NCI-H128 (cell line): Measurements from ENCODE around the gene EEF2K.
A peak's percentile ranks its signal among the peaks of the same experiment; 100 is the strongest.
"Not testable (repeated sequence)": the region's sequence is repeated elsewhere in the genome, so short reads cannot be mapped to it uniquely, and the experiment has no call there.

Source experiments
- DNase-seq: peaks from one replicate; lab custom pipeline; 2025; ENCODE audit not compliant: unreplicated experiment; lab: John Stamatoyannopoulos, UW

EEF2K gene

DNA sequence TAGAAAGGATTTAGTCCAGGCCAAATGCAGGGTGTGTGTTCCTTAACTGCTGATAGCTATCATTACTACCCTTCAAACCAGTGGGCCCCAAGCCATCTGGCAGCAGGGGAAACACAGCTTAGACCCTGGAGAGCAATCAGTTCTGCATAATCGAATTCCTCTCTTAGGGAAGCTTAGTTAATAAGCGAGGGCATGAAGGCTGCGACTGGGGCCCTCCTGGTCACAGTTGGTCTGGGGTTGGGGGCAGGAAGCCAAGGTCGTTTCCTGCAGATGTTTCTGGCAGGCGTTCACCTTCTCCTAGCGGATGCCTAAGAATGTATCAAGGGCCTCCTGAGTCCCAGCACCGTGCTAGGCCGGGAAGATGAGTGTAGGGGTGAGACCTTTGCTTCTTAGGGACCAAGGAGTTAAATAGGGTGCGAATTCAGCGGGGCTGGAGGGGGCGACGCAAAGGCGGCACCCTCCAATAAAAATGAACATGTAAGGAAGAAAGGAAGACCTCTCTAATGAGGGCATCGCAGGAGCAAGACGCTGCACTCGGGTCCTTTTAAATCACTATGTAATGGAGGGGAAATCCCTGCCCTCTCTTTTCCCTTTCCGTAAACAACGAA, 16.5 kb upstream of the EEF2K start:
- no peak for DNase-seq

DNA sequence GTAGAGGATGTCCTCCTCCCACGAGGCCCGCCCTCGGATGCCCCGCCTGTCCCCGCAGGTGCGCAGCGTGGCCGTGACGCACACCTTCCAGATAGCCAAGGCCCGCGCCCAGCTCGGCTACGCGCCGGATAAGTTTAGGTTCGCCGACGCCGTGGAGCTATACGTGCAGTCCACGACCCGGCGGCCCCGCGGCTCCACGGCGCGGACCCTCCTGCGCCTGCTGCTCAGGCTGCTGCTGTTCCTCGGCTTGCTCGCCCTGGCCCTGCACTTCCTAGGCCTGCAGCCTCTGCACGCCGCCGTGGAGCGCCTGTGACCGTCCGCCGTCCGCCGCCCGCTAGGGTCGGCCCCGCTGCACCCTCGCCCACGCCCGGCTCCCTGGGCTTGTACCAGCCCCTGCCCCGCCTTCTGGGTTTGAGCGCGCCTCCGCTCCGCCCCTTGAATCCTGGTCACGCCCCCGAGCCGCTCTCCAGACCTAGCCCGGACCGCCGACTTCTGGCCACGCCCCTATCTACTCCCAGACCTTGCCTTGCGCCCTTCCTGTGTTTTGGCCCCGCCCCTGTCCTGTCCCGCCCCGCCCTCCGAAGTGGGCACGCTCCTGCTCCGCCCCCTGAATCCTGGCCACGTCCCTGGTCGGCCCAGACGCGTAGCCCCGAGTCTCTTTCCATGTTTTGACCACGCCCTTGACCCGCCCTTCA, 15.8 kb upstream of the EEF2K start:
- peak; percentile 82 for DNase-seq

DNA sequence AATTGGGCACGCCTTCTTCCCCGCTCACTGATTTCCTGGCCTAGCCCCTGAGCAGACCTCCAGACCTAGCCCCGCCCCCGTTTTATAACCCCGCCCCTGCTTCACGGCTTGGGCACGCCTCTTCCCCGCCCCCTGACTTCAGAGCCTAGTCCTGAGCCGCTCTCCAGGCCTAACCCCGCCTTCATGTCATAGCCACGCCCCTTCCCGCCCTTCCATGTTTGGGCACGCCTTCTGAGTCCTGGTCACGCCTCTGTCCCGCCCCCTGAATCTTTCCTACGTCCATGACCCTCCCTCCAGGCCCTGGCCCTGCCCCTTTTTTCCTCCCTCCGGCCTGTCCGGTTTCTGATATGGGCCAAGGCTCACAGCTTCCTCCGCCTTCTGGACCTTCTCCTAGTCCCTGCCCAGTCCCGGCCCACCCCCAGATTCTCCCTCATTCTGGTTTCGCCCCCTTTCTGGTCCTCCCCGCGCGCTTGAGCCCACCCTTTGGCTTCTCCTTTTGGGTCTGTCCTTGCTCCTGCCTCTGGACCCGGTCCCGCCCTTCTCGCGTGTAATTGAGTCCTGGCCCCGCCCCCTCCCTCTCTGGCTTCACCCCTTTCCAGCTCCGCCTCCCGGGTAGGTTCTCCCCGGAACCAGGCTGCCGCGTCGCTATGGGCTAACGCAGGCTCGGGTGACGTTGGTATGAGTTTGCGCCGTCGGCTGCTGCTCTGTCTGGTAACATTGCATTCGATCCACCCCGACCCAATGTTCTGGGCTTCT, 15.1 kb upstream of the EEF2K start:
- peak; percentile 60 for DNase-seq

DNA sequence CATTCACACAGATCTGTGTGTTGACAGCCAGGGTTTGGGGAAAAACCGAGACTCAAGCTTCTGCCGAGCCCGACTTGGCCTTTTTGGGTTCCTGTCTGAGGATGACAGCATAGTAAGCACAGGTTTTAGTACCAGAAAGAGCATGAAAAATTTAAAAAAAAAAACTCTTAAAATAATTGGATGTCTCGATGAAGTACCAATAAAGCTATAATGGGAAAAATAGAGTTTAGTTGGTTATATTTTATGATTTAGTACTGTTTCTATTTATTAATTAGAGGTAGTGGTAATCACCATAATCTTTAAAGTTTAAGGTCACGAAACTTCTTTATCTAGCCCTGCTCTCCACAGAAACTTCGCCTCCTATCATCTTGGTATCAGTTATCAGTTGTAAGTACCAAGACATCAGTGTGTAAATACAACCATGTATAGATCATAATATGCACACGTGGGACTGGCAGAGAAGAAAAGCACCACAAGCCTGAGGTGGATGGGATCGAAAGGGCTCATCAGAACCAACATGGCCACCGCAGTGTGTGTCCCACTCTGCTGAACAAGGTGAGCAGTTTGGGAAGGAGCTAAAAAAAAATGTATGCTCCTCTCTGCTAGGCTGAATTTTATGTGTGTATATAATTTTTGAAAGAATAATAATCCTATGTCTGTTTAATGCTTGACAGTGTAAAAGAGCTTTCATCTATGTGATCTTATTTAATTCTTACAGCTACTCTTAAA, 14.4 kb upstream of the EEF2K start:
- DNase-seq: no peak

DNA sequence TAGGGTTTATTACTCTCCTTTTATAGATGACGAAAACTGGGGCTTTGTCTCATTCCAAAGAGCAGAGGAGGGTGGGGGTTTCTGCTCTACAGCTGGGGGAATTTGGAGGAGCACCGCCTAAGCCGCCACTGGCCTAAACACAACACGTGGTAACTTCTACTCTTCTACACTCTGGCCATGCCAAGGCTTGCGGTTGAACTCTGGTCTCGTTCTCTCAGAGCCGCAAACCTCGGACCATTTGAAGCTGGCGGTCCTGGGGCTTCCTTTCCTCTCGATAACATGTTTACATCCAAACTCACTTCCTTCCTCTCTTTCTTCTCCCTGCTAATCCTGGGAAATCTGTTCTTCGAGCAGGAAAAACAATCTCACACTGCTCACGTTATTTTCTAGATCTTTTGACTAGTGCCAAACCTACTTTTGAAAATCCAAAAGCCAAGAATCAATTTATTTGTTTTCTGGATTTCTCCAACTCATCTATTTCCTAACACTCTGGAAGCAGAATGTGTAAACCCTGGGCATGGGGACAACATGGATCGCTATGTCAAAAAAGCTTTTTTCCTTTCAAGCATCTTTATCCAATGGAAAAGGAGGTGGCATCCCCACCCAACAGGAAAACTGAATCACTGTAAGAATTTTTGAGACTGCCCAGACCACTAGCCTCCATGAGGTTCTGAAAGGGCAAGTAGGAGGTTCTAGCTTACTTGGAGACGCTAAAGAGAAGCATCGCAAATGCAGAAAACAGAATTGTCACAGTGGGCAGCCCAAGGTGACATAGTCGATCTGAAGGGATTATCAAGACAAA, 13.6 kb upstream of the EEF2K start:
- no peak for DNase-seq

DNA sequence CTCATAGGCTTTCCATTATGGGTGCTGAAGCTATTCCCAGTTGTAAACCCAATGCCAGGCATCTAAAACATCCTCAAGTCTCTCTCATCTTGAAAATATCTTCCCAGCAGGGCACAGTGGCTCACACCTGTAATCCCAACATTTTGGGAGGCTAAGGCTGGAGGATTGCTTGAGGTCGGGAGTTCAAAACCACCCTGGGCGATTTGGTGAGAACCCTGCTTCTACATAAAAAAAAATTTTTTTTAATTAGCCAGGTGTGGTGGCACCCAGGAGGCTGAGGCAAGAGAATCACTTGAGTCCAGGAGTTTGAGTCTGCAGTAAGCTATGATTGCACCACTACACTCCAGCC, 13.0 kb upstream of the EEF2K start:
- DNase-seq: no peak

DNA sequence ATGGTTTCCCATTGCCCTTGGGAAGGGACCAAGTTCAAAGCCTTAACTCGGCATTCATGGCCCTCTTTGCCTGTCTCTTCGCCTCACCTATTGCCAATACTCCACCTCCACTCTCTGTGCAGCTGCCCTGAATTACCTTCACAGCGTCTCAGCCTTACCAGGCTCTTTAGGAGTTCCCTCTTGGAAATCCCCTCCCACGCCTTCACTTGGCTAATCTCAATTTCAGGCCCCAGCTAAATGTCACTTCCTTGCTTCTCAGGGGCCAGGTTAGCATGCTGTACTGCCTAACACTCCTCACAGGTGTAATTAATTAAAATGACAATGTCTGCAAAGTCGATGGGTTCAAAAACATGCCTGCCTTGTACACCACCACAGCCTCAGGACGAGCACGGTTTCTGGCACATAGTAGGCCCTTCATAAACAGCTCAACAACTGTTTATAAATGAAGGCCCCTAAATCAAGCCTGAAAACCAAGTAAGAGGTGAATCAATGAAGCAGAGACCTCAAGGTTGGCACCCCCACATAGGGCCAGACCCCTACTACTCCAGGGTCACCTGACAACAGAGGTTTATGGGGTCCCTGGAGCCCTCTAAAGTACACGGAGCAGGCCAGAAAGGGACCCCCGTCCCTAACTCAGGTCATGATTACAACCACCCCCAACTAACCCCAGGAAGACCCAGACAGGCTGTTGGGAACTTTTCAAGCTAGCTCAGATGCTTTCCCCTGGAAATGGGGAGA, 11.2 kb upstream of the EEF2K start:
- DNase-seq: no peak

DNA sequence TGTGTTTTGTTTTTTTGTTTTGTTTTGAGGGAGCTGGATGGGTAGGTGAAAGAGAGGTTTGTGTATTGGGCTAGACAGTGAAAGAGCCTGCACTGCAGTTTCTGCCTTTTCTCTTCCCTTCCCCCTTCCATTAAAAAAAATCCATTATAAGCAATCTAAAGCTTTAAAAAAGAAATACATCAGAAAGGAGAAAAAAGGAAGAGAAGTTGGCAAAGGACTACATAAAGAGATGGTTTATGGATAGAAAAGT, 10.7 kb upstream of the EEF2K start:
- DNase-seq: no peak

DNA sequence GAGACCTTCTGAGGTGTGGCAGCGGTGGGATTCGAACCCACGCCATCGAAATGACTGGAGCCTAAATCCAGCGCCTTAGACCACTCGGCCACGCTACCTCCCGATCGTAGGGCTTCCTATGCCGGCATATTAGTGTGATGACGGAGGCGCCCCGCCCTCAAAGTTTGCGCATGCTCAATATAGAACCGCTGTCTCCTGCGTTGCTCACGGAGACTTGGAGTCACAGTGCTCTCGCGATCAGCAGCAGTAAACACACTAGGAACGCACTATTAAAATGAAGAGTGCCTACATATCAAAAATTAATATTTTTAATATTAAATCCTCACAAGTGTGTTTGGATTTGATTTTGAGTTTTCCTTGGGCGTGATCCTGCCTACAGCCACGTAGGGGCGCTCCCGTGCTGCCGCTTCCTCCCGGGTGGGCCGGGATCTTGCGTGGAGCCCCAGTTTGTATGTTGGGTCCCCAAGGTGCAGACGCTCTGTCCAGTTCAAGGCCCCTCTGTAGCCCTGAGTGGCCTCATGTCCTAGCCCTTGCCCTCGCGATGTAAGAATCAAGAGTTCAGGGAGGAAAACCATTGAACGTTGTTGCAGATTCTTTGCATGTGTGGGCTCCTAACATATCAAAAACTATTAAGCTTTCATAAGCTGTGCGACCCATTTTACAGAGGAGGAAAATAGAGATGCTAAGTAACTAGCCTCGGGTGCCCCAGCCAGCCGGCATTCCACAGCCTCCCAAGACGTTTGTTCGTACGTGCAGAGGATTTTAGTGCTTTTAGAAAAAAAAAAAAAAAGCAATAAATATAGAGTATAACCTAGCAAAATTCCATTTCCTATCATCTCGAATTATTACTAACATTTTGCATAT, 10.2 kb upstream of the EEF2K start:
- DNase-seq: peak; percentile 53

DNA sequence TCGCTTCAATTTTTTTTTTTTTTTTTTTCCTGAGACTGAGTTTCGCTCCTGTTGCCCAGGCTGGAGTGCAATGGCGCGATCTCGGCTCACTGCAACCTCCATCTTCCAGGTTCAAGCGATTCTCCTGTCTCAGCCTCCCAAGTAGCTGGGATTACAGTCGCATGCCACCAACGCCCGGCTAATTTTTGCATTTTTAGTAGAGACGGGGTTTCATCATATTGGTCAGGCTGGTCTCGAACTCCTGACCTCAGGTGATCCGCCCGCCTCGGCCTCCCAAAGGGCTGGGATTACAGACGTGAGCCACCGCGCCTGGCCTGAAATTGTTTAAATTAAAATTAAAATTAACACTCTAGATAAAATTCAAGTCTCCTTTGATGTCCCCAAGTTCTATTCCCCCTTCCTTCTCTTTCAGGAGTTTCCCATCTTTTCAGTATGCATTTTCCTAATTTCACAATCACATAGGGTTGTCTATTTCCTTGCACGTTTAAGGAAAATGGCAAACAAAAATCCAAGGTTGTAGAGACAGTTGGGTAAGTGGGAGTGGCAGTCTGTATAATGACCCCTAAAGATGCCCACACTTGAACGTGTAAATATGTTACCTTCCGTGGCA, 9.4 kb upstream of the EEF2K start:
- DNase-seq: not testable (repeated sequence)

DNA sequence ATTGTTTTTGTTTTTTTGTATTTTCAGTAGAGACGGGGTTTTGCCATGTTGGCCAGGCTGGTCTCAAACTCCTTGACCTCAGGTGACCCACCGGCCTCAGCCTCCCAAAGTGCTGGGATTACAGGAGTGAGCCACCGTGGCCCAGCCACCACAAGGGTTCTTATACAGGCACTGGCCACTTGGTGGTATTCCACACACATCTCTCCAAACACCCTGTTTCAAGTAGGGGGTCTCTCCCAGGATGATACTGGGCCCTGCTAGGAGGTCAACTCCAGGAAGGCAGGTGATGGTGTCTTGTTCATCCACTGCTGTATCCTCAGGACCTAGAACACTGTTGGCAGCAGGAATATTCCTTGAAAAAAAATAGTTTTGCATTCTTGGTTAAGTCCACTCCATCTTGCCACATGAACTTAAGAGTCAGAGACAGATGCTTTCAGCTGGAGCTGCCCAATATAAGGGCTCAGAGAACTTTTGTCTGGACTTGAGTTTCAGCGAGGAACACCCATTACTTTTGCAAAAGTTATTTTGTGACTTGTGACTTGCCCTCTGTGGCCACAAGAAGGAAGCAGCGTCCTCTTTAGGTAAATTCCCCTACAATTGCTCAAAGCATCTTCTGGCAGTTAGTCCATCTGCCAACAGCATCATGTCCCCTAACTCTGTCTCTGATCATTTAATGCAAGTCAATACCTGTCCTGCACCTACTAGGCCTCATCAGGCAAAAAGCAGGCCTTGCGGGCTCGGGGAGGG, 7.4 kb upstream of the EEF2K start:
- no peak for DNase-seq

DNA sequence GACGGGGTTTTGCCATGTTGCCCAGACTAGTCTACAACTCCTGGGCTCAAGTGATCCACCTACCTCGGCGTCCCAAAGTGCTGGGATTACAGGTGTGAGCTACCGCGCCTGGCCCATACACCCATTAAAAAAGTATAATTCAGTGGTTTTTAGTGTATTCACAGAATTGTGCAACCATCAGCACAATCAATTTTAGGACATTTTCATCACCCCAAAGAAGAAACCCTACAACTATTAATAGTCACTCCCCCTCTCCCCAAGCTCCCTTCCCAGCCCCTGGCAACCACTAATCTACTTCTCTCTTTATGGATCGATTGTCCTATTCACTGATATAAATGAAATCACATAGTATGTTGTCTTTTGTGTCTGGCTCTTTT, 3.8 kb upstream of the EEF2K start:
- no peak for DNase-seq

DNA sequence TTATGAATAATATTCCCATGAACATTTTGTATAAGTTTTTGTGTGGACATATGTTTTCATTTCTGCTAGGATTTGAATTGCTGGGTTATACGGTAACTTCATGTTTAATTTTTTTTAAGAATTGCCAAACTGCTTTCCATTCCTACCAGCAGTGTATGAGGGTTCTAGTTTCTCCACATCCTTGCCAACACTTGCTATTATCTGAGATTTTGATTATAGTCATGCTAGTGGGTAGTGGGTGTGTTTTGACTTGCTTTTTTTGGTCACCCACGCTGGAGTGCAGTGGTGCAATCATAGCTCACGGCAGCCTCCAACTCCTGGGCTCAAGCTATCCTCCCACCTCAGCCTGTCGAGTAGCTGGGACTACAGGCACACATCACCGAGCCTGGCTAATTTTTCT, 3.0 kb upstream of the EEF2K start:
- DNase-seq: no peak

DNA sequence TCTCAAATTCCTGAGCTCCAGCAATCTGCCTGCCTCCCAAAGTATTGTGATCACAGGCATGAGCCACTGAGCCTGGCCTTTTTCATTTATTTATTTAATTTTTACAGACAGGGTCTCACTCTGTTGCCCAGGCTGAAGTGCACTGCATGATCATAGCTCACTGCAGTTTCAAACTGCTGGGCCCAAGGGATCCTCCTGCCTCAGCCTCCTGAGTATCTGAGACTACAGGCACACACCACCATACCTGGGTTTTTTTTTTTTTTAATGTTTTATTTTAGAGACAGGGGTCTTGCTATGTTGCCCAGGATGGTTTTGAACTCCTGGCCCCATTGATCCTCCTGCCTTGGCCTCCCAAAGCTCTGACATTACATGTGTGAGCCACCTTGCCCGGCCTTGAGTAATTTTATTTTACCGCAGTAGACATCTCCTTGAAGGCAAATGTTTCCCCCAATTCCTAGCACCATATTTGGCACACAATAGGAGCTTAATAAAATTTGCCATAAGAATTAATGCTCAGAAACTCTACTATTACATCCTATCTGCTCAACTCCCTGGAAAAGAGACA, 1.9 kb upstream of the EEF2K start:
- no peak for DNase-seq

DNA sequence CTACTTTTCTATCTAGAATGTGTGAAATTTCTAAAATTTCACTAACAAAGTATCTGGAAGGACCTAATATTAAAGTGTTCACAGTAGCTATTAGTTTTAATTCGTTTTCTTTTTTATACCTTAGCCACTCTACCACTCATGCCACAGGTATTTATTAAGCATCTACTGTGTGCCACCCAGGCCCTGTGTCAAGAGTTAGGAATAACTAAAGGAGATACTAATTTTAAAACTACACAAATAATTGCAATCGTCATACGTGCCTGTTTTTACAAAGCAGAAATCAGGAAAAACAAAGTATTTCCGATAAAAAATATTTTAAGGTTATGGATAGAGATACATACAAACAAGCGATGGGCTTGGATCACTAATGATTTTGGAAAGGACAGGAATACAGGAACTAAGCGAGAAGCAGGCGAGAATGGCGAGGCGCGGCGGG, 483 bp upstream of the EEF2K start:
- DNase-seq: no peak

DNA sequence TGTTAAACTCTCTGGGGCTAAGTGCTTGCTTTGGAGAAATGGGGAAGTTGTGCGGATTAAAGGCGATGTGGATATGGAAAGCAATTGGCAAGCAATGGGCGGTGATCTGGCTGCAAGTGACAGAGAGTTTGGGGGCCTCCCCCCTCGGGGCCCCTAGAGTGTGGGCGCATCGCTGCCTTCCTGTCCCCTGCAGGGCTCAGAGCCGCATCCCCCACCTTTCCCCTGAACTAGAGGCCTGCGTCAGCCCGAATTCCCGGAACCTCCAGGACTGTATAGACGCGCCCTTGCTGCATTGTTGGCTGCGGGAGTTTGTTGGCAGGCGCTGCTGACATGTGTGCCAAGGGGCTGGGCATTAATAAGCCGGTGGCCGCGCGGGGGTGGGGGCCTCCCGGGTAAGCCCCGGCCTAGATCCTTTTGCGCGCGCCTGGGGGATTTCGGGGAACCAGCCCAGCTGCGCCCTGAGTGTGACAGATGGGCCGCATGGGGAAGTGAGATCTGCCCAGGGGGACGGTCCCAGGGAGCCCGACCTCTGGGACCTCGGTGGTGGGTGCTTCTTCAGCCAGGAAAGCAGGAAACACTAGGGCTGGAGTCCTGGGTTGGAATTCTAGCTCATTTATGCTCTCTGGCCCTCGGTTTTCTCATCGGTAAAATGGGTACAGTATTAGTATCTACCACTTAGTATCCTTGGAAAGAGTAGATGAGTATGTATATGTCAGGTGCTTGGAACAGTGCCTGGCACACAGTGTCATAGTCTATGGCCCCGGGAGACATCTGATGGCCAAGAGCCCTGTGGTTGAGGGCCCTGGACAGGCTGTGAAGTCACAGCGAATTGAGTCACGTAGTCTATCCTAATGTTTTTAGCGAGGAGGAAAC, 1.0 kb downstream of the EEF2K start:
- no peak for DNase-seq

DNA sequence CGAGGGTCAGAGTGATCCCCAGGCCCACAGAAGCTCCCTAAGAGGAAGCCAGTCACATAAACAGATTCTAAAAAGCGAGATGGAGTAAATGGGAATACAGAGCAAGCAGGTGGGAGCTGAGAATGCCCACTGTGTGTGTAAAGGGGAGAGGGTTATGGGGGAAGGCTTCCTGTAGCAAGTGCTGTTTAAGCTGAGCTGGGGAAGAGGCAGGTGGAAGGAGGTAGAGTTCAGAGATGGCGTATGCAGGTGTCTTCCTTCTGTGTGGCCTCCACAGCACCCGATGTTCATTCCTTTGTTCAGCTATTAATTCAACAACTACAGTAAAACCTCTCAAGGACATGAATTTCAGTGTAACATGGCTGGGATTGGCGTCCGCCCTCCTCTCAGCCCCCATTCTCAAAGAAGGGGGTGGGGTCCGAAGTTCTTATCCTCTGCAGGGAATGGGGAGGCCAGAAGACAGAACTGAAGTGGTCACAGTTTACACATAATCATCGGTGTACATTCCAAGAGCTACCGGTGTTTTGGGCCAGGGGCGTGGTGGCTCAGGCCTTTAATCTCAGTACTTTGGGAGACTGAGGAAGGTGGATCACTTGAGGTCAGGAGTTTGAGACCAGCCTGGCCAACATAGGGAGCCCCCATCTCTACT, 1.8 kb downstream of the EEF2K start:
- DNase-seq: no peak
